ENCODE measurements around the gene COL5A1.
"Not testable (repeated sequence)": the region's sequence is repeated elsewhere in the genome, so short reads cannot be mapped to it uniquely, and the experiment has no call there.

Gene COL5A1

GRCh38 chr9:134684941-134685340 lies 43.3 kb downstream of the COL5A1 start:
- H3K9me3 ChIP-seq (ENCODE audit: control extremely low read depth in 1 of 5, control insufficient read depth in 4 of 5, insufficient read depth in 2 of 5, low read depth in 1 of 5, low read length in 4 of 5); H3K36me3 ChIP-seq (ENCODE audit: control insufficient read depth in 4 of 4, insufficient read depth in 4 of 4, low read length in 3 of 4); DNase-seq; CTCF ChIA-PET; H3K4me1 ChIP-seq (ENCODE audit: control extremely low read depth in 1 of 4, control insufficient read depth in 4 of 4, insufficient read depth in 4 of 4, low read length in 3 of 4); H3K27ac ChIP-seq (ENCODE audit: insufficient read depth in 1 of 2, low read depth in 1 of 2, low read length in 2 of 2, poor library complexity in 1 of 2, severe bottlenecking in 2 of 2); H3K4me3 ChIP-seq (ENCODE audit: control insufficient read depth in 1 of 7, extremely low read depth in 1 of 7, insufficient read depth in 4 of 7, low read depth in 2 of 7, low read length in 6 of 7); H3K27me3 ChIP-seq (replicated peaks in 2 of 5; ENCODE audit: control insufficient read depth in 4 of 5, insufficient read depth in 5 of 5, low read length in 4 of 5); POLR2A ChIA-PET: not testable (repeated sequence)

DNA sequence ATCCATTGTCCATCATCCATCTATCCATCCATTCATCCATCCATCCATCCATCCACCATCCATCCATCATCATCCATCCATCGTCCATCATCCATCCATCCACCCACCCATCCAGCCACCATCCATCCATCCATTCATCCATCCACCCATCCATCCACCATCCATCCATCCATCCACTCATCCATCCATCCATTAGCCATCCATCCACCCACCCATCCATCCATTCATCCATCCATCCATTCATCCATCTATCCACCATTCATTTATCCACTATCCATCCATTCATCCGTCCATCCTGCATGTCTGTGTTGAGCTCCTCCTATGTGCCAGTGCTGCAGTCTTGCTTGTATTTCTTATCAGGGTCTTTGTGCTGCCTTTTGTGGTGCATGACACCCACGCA lies 44.2 kb downstream of the COL5A1 start:
- Histone ChIP-seq H3K4me3 (ENCODE audit: control insufficient read depth in 1 of 7, extremely low read depth in 1 of 7, insufficient read depth in 4 of 7, low read depth in 2 of 7, low read length in 6 of 7) (no peak overlapping the region), H3K9me3 (ENCODE audit: control extremely low read depth in 1 of 5, control insufficient read depth in 4 of 5, insufficient read depth in 2 of 5, low read depth in 1 of 5, low read length in 4 of 5) (peaks cover 0 to 4% (median 0%) of the 10 kb centered on the region in 5 experiments), H3K27me3 (replicated peaks in 2 of 5; ENCODE audit: control insufficient read depth in 4 of 5, insufficient read depth in 5 of 5, low read length in 4 of 5) (no peaks in the 10 kb centered on the region), H3K27ac (ENCODE audit: insufficient read depth in 1 of 2, low read depth in 1 of 2, low read length in 2 of 2, poor library complexity in 1 of 2, severe bottlenecking in 2 of 2) (no peak overlapping the region), H3K4me1 (ENCODE audit: control extremely low read depth in 1 of 4, control insufficient read depth in 4 of 4, insufficient read depth in 4 of 4, low read length in 3 of 4) (peaks cover 0 to 3% (median under 1%) of the 10 kb centered on the region in 4 experiments), H3K36me3 (ENCODE audit: control insufficient read depth in 4 of 4, insufficient read depth in 4 of 4, low read length in 3 of 4) (no peaks in the 10 kb centered on the region)
- WGBS (ENCODE audit: insufficient coverage) = 90% methylated on average over 3 of the region's 3 CpGs
- no peak for DNase-seq
- ChIA-PET CTCF (no interaction called here), POLR2A (no interaction called here)

DNA sequence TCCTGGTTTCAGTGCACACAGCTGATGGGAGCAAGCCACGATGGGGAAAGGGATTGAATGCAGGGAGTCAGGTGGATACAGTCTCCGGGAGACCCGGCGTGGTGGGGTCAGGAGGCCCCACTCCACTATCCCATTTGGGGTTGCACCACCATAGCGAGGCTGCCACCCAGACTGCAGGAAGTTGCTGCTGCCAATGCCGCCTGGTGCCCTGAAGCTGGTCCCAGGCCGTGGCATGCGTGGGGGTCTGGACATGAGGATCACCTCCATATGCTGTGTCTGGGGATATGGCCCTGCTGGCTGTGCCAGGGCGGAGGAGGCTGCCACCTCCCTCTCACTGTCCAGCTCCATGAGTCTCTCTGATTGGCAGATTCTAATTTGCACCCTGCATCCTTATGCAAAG lies 45.3 kb downstream of the COL5A1 start:
- H3K36me3 ChIP-seq (ENCODE audit: control insufficient read depth in 4 of 4, insufficient read depth in 4 of 4, low read length in 3 of 4) = no peaks in the 10 kb centered on the region
- H3K9me3 ChIP-seq (ENCODE audit: control extremely low read depth in 1 of 5, control insufficient read depth in 4 of 5, insufficient read depth in 2 of 5, low read depth in 1 of 5, low read length in 4 of 5) = peaks cover 0 to 4% (median 0%) of the 10 kb centered on the region in 5 experiments
- WGBS (ENCODE audit: insufficient coverage) = 94% methylated on average over 9 of the region's 9 CpGs
- H3K27me3 ChIP-seq (replicated peaks in 2 of 5; ENCODE audit: control insufficient read depth in 4 of 5, insufficient read depth in 5 of 5, low read length in 4 of 5) = no peaks in the 10 kb centered on the region
- H3K4me1 ChIP-seq (ENCODE audit: control extremely low read depth in 1 of 4, control insufficient read depth in 4 of 4, insufficient read depth in 4 of 4, low read length in 3 of 4) = peaks cover 0 to 4% (median under 1%) of the 10 kb centered on the region in 4 experiments
- H3K4me3 ChIP-seq (ENCODE audit: control insufficient read depth in 1 of 7, extremely low read depth in 1 of 7, insufficient read depth in 4 of 7, low read depth in 2 of 7, low read length in 6 of 7) = no peak overlapping the region
- CTCF ChIA-PET = interaction anchor here (0.7 to 1.2 kb wide), 2 partner anchors 11 to 238 kb away, joined by 3 to 4 read pairs; no protein-coding TSS in a partner anchor
- no peak overlapping the region for H3K27ac ChIP-seq (ENCODE audit: insufficient read depth in 1 of 2, low read depth in 1 of 2, low read length in 2 of 2, poor library complexity in 1 of 2, severe bottlenecking in 2 of 2)
- DNase-seq = no peak
- POLR2A ChIA-PET = no interaction called here

DNA sequence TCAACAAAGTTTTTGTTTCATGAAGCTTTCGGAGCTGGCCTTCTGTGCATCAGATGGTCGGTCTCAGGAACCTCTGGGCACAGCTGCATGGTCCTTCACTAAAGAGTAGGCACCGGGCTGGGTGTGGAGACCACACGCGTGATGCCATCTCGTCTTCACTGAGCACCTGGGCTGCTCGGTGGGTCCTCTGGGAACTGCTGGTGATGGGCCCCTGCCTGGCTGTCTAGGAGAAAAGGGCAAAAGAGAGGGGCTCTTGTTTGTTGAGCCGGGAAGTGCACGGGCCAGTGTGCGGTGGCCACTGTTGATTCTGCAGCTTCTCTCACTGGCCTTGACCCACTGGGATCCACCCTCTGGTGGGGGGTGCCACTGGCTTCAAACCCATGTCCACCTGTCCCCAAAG lies 46.0 kb downstream of the COL5A1 start:
- H3K36me3 ChIP-seq (ENCODE audit: control insufficient read depth in 4 of 4, insufficient read depth in 4 of 4, low read length in 3 of 4) = no peaks in the 10 kb centered on the region
- H3K4me3 ChIP-seq (ENCODE audit: control insufficient read depth in 1 of 7, extremely low read depth in 1 of 7, insufficient read depth in 4 of 7, low read depth in 2 of 7, low read length in 6 of 7) = no peak overlapping the region
- no peaks in the 10 kb centered on the region for H3K27me3 ChIP-seq (replicated peaks in 2 of 5; ENCODE audit: control insufficient read depth in 4 of 5, insufficient read depth in 5 of 5, low read length in 4 of 5)
- DNase-seq = no peak
- WGBS (ENCODE audit: insufficient coverage) = 97% methylated on average over 7 of the region's 10 CpGs
- H3K4me1 ChIP-seq (ENCODE audit: control extremely low read depth in 1 of 4, control insufficient read depth in 4 of 4, insufficient read depth in 4 of 4, low read length in 3 of 4) = peaks cover 0 to 10% (median 4%) of the 10 kb centered on the region in 4 experiments
- POLR2A ChIA-PET = no interaction called here
- H3K9me3 ChIP-seq (ENCODE audit: control extremely low read depth in 1 of 5, control insufficient read depth in 4 of 5, insufficient read depth in 2 of 5, low read depth in 1 of 5, low read length in 4 of 5) = peaks cover 0 to 4% (median 0%) of the 10 kb centered on the region in 5 experiments
- H3K27ac ChIP-seq (ENCODE audit: insufficient read depth in 1 of 2, low read depth in 1 of 2, low read length in 2 of 2, poor library complexity in 1 of 2, severe bottlenecking in 2 of 2) = no peak overlapping the region
- CTCF ChIA-PET = interaction anchor here (1.2 to 2.0 kb wide), 2 partner anchors 239 to 240 kb away, joined by 3 to 5 read pairs; no protein-coding TSS in a partner anchor

GRCh38 chr9:134688231-134688630 lies 46.6 kb downstream of the COL5A1 start:
- no peaks in the 10 kb centered on the region for H3K36me3 ChIP-seq (ENCODE audit: control insufficient read depth in 4 of 4, insufficient read depth in 4 of 4, low read length in 3 of 4)
- no peak overlapping the region for H3K27ac ChIP-seq (ENCODE audit: insufficient read depth in 1 of 2, low read depth in 1 of 2, low read length in 2 of 2, poor library complexity in 1 of 2, severe bottlenecking in 2 of 2)
- H3K9me3 ChIP-seq (ENCODE audit: control extremely low read depth in 1 of 5, control insufficient read depth in 4 of 5, insufficient read depth in 2 of 5, low read depth in 1 of 5, low read length in 4 of 5) = peaks cover 0 to 4% (median 0%) of the 10 kb centered on the region in 5 experiments
- DNase-seq = no peak
- peaks cover 0 to 13% (median 6%) of the 10 kb centered on the region in 4 experiments for H3K4me1 ChIP-seq (ENCODE audit: control extremely low read depth in 1 of 4, control insufficient read depth in 4 of 4, insufficient read depth in 4 of 4, low read length in 3 of 4)
- no peaks in the 10 kb centered on the region for H3K27me3 ChIP-seq (replicated peaks in 2 of 5; ENCODE audit: control insufficient read depth in 4 of 5, insufficient read depth in 5 of 5, low read length in 4 of 5)
- WGBS (ENCODE audit: insufficient coverage) = 98% methylated on average over 15 of the region's 15 CpGs
- POLR2A ChIA-PET = no interaction called here
- H3K4me3 ChIP-seq (ENCODE audit: control insufficient read depth in 1 of 7, extremely low read depth in 1 of 7, insufficient read depth in 4 of 7, low read depth in 2 of 7, low read length in 6 of 7) = no peak overlapping the region
- CTCF ChIA-PET = interaction anchor here (2.0 to 5.4 kb wide), 4 partner anchors 11 to 241 kb away, joined by 5 to 32 read pairs (median 8); no protein-coding TSS in a partner anchor

GRCh38 chr9:134688661-134689320 lies 47.2 kb downstream of the COL5A1 start:
- H3K4me1 ChIP-seq (ENCODE audit: control extremely low read depth in 1 of 4, control insufficient read depth in 4 of 4, insufficient read depth in 4 of 4, low read length in 3 of 4) = peaks cover 0 to 19% (median 11%) of the 10 kb centered on the region in 4 experiments
- peaks cover 0 to 4% (median 0%) of the 10 kb centered on the region in 5 experiments for H3K9me3 ChIP-seq (ENCODE audit: control extremely low read depth in 1 of 5, control insufficient read depth in 4 of 5, insufficient read depth in 2 of 5, low read depth in 1 of 5, low read length in 4 of 5)
- no peak overlapping the region for H3K4me3 ChIP-seq (ENCODE audit: control insufficient read depth in 1 of 7, extremely low read depth in 1 of 7, insufficient read depth in 4 of 7, low read depth in 2 of 7, low read length in 6 of 7)
- ChIA-PET CTCF (interaction anchor here (0.7 to 5.4 kb wide), 8 partner anchors 10 to 242 kb away, joined by 3 to 32 read pairs (median 4); no protein-coding TSS in a partner anchor), POLR2A (no interaction called here)
- 96% methylated on average over 11 of the region's 17 CpGs for WGBS (ENCODE audit: insufficient coverage)
- no peak overlapping the region for H3K27ac ChIP-seq (ENCODE audit: insufficient read depth in 1 of 2, low read depth in 1 of 2, low read length in 2 of 2, poor library complexity in 1 of 2, severe bottlenecking in 2 of 2)
- no peaks in the 10 kb centered on the region for H3K36me3 ChIP-seq (ENCODE audit: control insufficient read depth in 4 of 4, insufficient read depth in 4 of 4, low read length in 3 of 4)
- H3K27me3 ChIP-seq (replicated peaks in 2 of 5; ENCODE audit: control insufficient read depth in 4 of 5, insufficient read depth in 5 of 5, low read length in 4 of 5) = no peaks in the 10 kb centered on the region
- DNase-seq = no peak

All from common myeloid progenitor, CD34-positive (primary cell).